ENCODE measurements around the gene TMCO4. TPM values are rescaled to one million over a fixed set of nuclear protein-coding genes. Genes with fewer than 3 reads are reported as not detected.

Gene TMCO4
- total and polyA plus RNA-seq, 2 of the 4 experiments (the other 2 are of a cell fraction): 7.3 to 8.6 TPM

- intact Hi-C loops (cut with micrococcal nuclease) (no loop called here), in situ Hi-C loops (cut with MboI; ENCODE audit: low sequenced_read_pairs) (no loop called here), dilution Hi-C loops (cut with HindIII; ENCODE audit: low sequenced_read_pairs, unreplicated experiment) (no loop called here)
- Histone ChIP-seq H3K56ac (ENCODE audit: extremely low read depth, insufficient read depth, low read length) (no peak overlapping the region), H3K36me3 (ENCODE audit: control insufficient read depth, insufficient read depth, low read length) (peaks cover 2% of the 10 kb centered on the region), H2BK15ac (ENCODE audit: low read depth, low read length) (no peak overlapping the region), H2BK20ac (ENCODE audit: low read depth, low read length) (no peak overlapping the region), H2AK5ac (ENCODE audit: low read depth, low read length) (no peak overlapping the region), H2BK5ac (ENCODE audit: low read depth, low read length, poor library complexity, severe bottlenecking) (no peak overlapping the region), H3K4me3 (ENCODE audit: insufficient read depth, low read depth, low read length) (no peak overlapping the region), H4K91ac (ENCODE audit: insufficient read depth, low read depth, low read length) (no peak overlapping the region), H3K27ac (ENCODE audit: insufficient read depth, low read length) (no peak overlapping the region), H3K4me1 (ENCODE audit: control insufficient read depth, insufficient read depth, low read length) (no peaks in the 10 kb centered on the region), H2AK9ac (replicated peaks; ENCODE audit: low read depth, low read length, poor library complexity) (no peak overlapping the region), H3K23ac (ENCODE audit: low read depth, low read length) (no peak overlapping the region), H3K79me1 (ENCODE audit: low read depth in 1 of 2, low read length in 2 of 2) (no peaks in the 10 kb centered on the region), H3K27me3 (ENCODE audit: control insufficient read depth, insufficient read depth, low read length) (no peaks in the 10 kb centered on the region), H4K5ac (ENCODE audit: low read depth, low read length) (no peak overlapping the region), H2AFZ (replicated peaks; ENCODE audit: low read length, poor library complexity) (no peak overlapping the region), H3K4ac (ENCODE audit: low read depth, low read length) (no peak overlapping the region), H3K9me3 (ENCODE audit: control insufficient read depth, insufficient read depth, low read length) (no peaks in the 10 kb centered on the region), H2BK120ac (ENCODE audit: low read depth, low read length) (no peak overlapping the region), H3K9ac (ENCODE audit: low read depth, low read length) (no peak overlapping the region), H3K4me2 (ENCODE audit: low read depth, low read length) (no peak overlapping the region), H3K18ac (ENCODE audit: low read depth, low read length) (no peak overlapping the region), H4K20me1 (ENCODE audit: insufficient read depth, low read length) (no peaks in the 10 kb centered on the region), H3K9me1 (ENCODE audit: insufficient read depth, low read length) (no peaks in the 10 kb centered on the region), H4K8ac (ENCODE audit: low read depth in 2 of 2, low read length in 2 of 2) (no peak overlapping the region), H3K14ac (replicated peaks; ENCODE audit: low read depth, low read length) (no peak overlapping the region)
- TF ChIP-seq CEBPB (IDR thresholded peaks at IDR 0.05; ENCODE audit: low read depth, low read length): no peak
- TF ChIP-seq USF2 (IDR thresholded peaks at IDR 0.05; ENCODE audit: low read depth, low read length): no peak
- TF ChIP-seq CTCF (conservative IDR thresholded peaks at IDR 0.05; ENCODE audit: low read depth, low read length): no peak
- TF ChIP-seq MAFK (IDR thresholded peaks at IDR 0.05; ENCODE audit: low read depth, low read length): no peak
- no peak for TF ChIP-seq ELK1 (IDR thresholded peaks at IDR 0.05; ENCODE audit: borderline replicate concordance, low read depth, low read length)
- no peak for TF ChIP-seq RFX5 (IDR thresholded peaks at IDR 0.05; ENCODE audit: low read depth, low read length)
- TF ChIP-seq CHD1 (IDR thresholded peaks at IDR 0.05; ENCODE audit: low read depth, low read length): no peak
- no peak for TF ChIP-seq MXI1 (IDR thresholded peaks at IDR 0.05; ENCODE audit: borderline replicate concordance, low read depth, low read length)
- no peak for TF ChIP-seq FOS (IDR thresholded peaks at IDR 0.05; ENCODE audit: low read depth, low read length)
- POLR2A ChIA-PET (ENCODE audit: unreplicated experiment): no interaction called here
- ATAC-seq (ENCODE audit: low read depth) (no peak), DNase-seq (no peak)
- no TSS peak for BruUV-seq (replicated peaks)
- no CpG with 5 or more reads among the region's 4 CpGs for WGBS, 2 experiments (ENCODE audit: extremely low coverage in 2 of 2, insufficient read length in 1 of 2)
- CTCF ChIA-PET: interaction anchor here (0.6 kb wide), 2 partner anchors 15 to 174 kb away, joined by 4 read pairs; no protein-coding TSS in a partner anchor
These were observed 90.4 kb downstream of the TMCO4 start for GRCh38 chr1:19709260-19709793.
